Lower leg skin (tissue), 3 donors: Measurements from ENCODE around the gene ST3GAL6.

ENCODE experiments used
- CTCF ChIP-seq, 3 donors: fragments of 450-650 bp; IDR thresholded peaks; one replicate each; pipeline ENCODE4 v1.5.1; 2016; ENCODE audit warnings: antibody characterized with exemption in 3 of 3, mild to moderate bottlenecking in 3 of 3, moderate library complexity in 2 of 3
- POLR2A ChIP-seq, 2 donors: fragments of 450-650 bp; IDR thresholded peaks; one replicate each; pipeline ENCODE4 v1.6.1; 2016 to 2017; ENCODE audit warnings: antibody characterized with exemption in 2 of 2, mild to moderate bottlenecking in 1 of 2, moderate library complexity in 1 of 2

GRCh38 chr3:98824256-98824655 is 61.1 kb downstream of the ST3GAL6 start:
- TF ChIP-seq CTCF (IDR thresholded peaks at IDR 0.05), result no peak
- TF ChIP-seq POLR2A (IDR thresholded peaks at IDR 0.05), result no peak
